ENCODE data around the gene MGLL.

DNA sequence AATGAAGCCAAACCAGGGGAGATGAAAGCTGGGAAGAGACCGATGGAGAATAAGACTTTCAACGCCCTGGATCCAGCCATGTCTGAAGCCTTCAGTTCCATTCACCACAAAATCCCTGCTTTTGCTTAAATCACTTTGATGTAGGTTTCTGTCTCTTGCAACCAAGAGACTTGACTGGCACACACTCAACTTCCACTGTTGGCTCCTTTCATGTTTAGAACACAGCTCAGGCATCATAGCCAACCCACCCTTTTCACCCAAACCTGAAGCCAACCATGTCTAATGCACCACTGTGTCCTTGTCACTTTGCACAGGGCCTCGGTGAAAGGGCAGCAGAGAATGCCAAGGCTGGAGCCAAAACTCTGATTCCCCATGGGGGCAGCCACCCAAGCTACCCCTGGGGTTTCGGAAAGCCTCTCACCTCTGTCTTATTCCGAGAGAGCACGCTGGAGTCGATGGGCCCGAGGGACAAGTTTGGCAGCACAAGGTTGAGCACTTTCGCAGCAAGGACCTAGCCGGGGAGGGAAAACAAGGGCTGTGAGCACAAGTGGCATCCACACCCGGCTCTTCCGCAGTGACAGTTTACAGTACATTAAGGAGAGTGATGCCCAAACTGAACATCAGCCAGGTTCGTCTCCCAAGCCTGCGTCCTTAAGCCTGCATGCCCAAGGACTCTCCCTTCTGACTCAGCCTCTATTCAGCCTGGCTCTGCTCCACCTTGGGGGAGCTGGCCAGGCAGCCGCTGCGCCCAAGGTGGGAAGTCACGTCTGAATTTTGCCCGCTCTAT is 112.0 kb downstream of the MGLL start:
- TF ChIP-seq ZNF274 (IDR thresholded peaks at IDR 0.05; ENCODE audit: borderline replicate concordance, low read depth, low read length) (no peak), SNRNP70 (optimal IDR thresholded peaks at IDR 0.05; ENCODE audit: low read depth, low read length) (no peak), FOXK2 (conservative IDR thresholded peaks at IDR 0.05 in 1 of 2, IDR thresholded peaks at IDR 0.05 in 1 of 2; ENCODE audit: low read depth in 2 of 2) (no peak), KDM4B (IDR thresholded peaks at IDR 0.05; ENCODE audit: borderline replicate concordance in 2 of 2, low read depth in 1 of 2) (no peak), TEAD4 (IDR thresholded peaks at IDR 0.05; ENCODE audit: low read length) (no peak), TEAD4 (CRISPR knock-in tag; IDR thresholded peaks at IDR 0.05; ENCODE audit: borderline replicate concordance) (no peak), SIN3A (IDR thresholded peaks at IDR 0.05; ENCODE audit: borderline replicate concordance in 2 of 2, control insufficient read depth in 1 of 2, low read depth in 2 of 2, low read length in 2 of 2) (no peak), POLR2A (conservative IDR thresholded peaks at IDR 0.05) (no peak), CHD2 (IDR thresholded peaks at IDR 0.05; ENCODE audit: low read depth, low read length) (no peak)
- TF ChIP-seq, protein P1, sequence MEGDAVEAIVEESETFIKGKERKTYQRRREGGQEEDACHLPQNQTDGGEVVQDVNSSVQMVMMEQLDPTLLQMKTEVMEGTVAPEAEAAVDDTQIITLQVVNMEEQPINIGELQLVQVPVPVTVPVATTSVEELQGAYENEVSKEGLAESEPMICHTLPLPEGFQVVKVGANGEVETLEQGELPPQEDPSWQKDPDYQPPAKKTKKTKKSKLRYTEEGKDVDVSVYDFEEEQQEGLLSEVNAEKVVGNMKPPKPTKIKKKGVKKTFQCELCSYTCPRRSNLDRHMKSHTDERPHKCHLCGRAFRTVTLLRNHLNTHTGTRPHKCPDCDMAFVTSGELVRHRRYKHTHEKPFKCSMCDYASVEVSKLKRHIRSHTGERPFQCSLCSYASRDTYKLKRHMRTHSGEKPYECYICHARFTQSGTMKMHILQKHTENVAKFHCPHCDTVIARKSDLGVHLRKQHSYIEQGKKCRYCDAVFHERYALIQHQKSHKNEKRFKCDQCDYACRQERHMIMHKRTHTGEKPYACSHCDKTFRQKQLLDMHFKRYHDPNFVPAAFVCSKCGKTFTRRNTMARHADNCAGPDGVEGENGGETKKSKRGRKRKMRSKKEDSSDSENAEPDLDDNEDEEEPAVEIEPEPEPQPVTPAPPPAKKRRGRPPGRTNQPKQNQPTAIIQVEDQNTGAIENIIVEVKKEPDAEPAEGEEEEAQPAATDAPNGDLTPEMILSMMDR (IDR thresholded peaks at IDR 0.05 in 2 of 3, conservative IDR thresholded peaks at IDR 0.05 in 1 of 3; ENCODE audit: insufficient read depth in 2 of 3, low read depth in 1 of 3, low read length in 3 of 3): no peak
